Upper lobe of left lung (tissue), 4 donors: ENCODE data around the gene PPP1R14B.

Experiments used
- CTCF ChIP-seq, 6 experiments: fragments of 450-650 bp in 4 of 6; fragments of 200-600 bp in 2 of 6; sonication (generic) in 2 of 6; IDR thresholded peaks; one replicate each; pipeline ENCODE4 v1.5.1; 2016 to 2019; ENCODE audit warnings: antibody characterized with exemption in 6 of 6
- POLR2AphosphoS5 ChIP-seq, 2 donors: sonication (generic); formaldehyde crosslinking; IDR thresholded peaks; one replicate each; pipeline ENCODE4 v1.5.1; 2017; ENCODE audit warnings: antibody characterized with exemption in 2 of 2

GRCh38 chr11:64224151-64224890 is 22.4 kb downstream of the PPP1R14B start:
- TF ChIP-seq CTCF (IDR thresholded peaks at IDR 0.05), result no peak
- no peak for TF ChIP-seq POLR2AphosphoS5 (IDR thresholded peaks at IDR 0.05)
